Panc1 (cell line): Measurements from ENCODE around the gene BEND4. TPM values are rescaled to one million over a fixed set of nuclear protein-coding genes. Genes with fewer than 3 reads are reported as not detected.

Experiments used
- ATAC-seq: fragments of 200-7000 bp; cut with Tn5 transposase; 2 replicates; pipeline ENCODE4 v1.9.1; 2020; ENCODE audit warnings: mild to moderate bottlenecking, moderate library complexity
- Bru-seq: library from RNA; stranded (reverse); fragments of 400-500 nt; gene quantifications from one replicate; lab custom pipeline; 2021; lab: Mats Ljungman, UMichigan
- BruChase-seq, 2 experiments: library from RNA; stranded (reverse); fragments of 400-500 nt; gene quantifications; one replicate each; lab custom pipeline; 2021; lab: Mats Ljungman, UMichigan
- BruUV-seq: library from RNA; stranded (reverse); fragments of 400-500 nt; replicated peaks from 2 replicates; lab custom pipeline; 2021; lab: Mats Ljungman, UMichigan
- CTCF ChIA-PET: fragments of 300-600 bp; sonication (Branson Sonifier 250); formaldehyde crosslinking; loops from one replicate; lab custom pipeline; 2022; ENCODE audit warnings: antibody characterized with exemption; lab: Charles Lee
- POLR2A ChIA-PET: fragments of 300-600 bp; sonication (Branson Sonifier 250); formaldehyde crosslinking; loops from one replicate; lab custom pipeline; 2022; ENCODE audit warnings: antibody characterized with exemption; lab: Charles Lee
- DNase-seq: peaks from one replicate; pipeline ENCODE4 v3.0.0-alpha.2; 2010; ENCODE audit warnings: low read depth, low spot score
- H3K27ac ChIP-seq: 2 replicates; pipeline ENCODE4 v1.5.1; 2011; ENCODE audit warnings: mild to moderate bottlenecking, low read length, inconsistent platforms
- H3K27me3 ChIP-seq: fragments of 200-500 bp; sonication (Bioruptor generic); 2 replicates; pipeline ENCODE4 v1.6.0; 2014; ENCODE audit warnings: low read length, inconsistent platforms; ENCODE audit not compliant: control insufficient read depth, insufficient read depth
- H3K36me3 ChIP-seq: fragments of 200-500 bp; sonication (Bioruptor generic); 2 replicates; pipeline ENCODE4 v1.5.1; 2014; ENCODE audit warnings: inconsistent platforms, mild to moderate bottlenecking, low read length, moderate library complexity; ENCODE audit not compliant: control insufficient read depth, insufficient read depth
- H3K4me1 ChIP-seq: 2 replicates; pipeline ENCODE4 v1.5.1; 2011; ENCODE audit warnings: inconsistent platforms, mild to moderate bottlenecking, low read length, moderate library complexity; ENCODE audit not compliant: control insufficient read depth, insufficient read depth
- H3K4me3 ChIP-seq, 2 experiments: 2 replicates each; pipeline ENCODE4 v1.5.1; 2011 to 2012; ENCODE audit warnings: low read depth in 2 of 2, low read length in 2 of 2, mild to moderate bottlenecking in 2 of 2, inconsistent platforms in 1 of 2, moderate library complexity in 1 of 2
- H3K9me3 ChIP-seq: fragments of 200-500 bp; sonication (Bioruptor generic); 2 replicates; pipeline ENCODE4 v1.5.1; 2014; ENCODE audit warnings: low read depth, mild to moderate bottlenecking, inconsistent platforms, low read length, moderate library complexity; ENCODE audit not compliant: control insufficient read depth, insufficient read depth
- CTCF ChIP-seq: fragments of 450-650 bp; IDR thresholded peaks from 2 replicates; pipeline ENCODE4 v1.5.1; 2017; ENCODE audit warnings: mild to moderate bottlenecking
- POLR2AphosphoS5 ChIP-seq: IDR thresholded peaks from 2 replicates; pipeline ENCODE4 v1.6.1; 2012; ENCODE audit warnings: mild to moderate bottlenecking, low read depth, low read length, moderate library complexity
- REST ChIP-seq, 2 experiments: IDR thresholded peaks; 2 replicates each; pipeline ENCODE4 v1.6.1; 2011 to 2012; ENCODE audit warnings: low read depth in 2 of 2, control low read depth in 1 of 2, low read length in 1 of 2, mild to moderate bottlenecking in 1 of 2, moderate library complexity in 1 of 2; ENCODE audit not compliant: insufficient read depth in 1 of 2
- SIN3A ChIP-seq: IDR thresholded peaks from 2 replicates; pipeline ENCODE4 v1.6.1; 2012; ENCODE audit warnings: low read depth, mild to moderate bottlenecking, low read length, moderate library complexity, borderline replicate concordance; ENCODE audit not compliant: insufficient read depth
- TCF7L2 ChIP-seq: IDR thresholded peaks from 2 replicates; pipeline ENCODE4 v1.6.1; 2011; ENCODE audit warnings: mild to moderate bottlenecking, low read depth, low read length, inconsistent platforms
- in situ Hi-C: cut with HindIII; loops from 2 replicates; pipeline ENCODE4 v1.10.0; 2016; ENCODE audit warnings: low sequenced_read_pairs, low pct_unique_long_range_greater_than_20kb
- intact Hi-C: fragments of 100-400 bp; cut with micrococcal nuclease; formaldehyde crosslinking; loops from one replicate; pipeline ENCODE4 v1.10.0; 2022; ENCODE audit not compliant: unreplicated experiment
- long read RNA-seq: library from polyadenylated mRNA; unstranded; transcript quantifications from one replicate; pipeline ENCODE4 v2.0.0, GENCODE V29; 2021; ENCODE audit not compliant: unreplicated experiment
- polyA plus RNA-seq: library from polyadenylated mRNA; unstranded; fragments of >200 nt; gene quantifications from one replicate; pipeline ENCODE4 v1.2.1, GENCODE V29; 2012; ENCODE audit warnings: missing spikeins; ENCODE audit not compliant: insufficient read length
- total RNA-seq: library from RNA; stranded (reverse); gene quantifications from one replicate; pipeline ENCODE4 v1.2.1, GENCODE V29; 2021; ENCODE audit not compliant: unreplicated experiment

Gene BEND4
- total RNA-seq = 0.03 TPM
- not detected for polyA plus RNA-seq
- percentile 9 among the genes with signal in this experiment for Bru-seq, nascent RNA
- BruChase-seq, experiment 1, labeled RNA remaining after a 2-hour chase = percentile 12 among the genes with signal in this experiment
- percentile 3 among the genes with signal in this experiment for BruChase-seq, experiment 2, labeled RNA remaining after a 6-hour chase
- long read RNA-seq = 0 reads

DNA sequence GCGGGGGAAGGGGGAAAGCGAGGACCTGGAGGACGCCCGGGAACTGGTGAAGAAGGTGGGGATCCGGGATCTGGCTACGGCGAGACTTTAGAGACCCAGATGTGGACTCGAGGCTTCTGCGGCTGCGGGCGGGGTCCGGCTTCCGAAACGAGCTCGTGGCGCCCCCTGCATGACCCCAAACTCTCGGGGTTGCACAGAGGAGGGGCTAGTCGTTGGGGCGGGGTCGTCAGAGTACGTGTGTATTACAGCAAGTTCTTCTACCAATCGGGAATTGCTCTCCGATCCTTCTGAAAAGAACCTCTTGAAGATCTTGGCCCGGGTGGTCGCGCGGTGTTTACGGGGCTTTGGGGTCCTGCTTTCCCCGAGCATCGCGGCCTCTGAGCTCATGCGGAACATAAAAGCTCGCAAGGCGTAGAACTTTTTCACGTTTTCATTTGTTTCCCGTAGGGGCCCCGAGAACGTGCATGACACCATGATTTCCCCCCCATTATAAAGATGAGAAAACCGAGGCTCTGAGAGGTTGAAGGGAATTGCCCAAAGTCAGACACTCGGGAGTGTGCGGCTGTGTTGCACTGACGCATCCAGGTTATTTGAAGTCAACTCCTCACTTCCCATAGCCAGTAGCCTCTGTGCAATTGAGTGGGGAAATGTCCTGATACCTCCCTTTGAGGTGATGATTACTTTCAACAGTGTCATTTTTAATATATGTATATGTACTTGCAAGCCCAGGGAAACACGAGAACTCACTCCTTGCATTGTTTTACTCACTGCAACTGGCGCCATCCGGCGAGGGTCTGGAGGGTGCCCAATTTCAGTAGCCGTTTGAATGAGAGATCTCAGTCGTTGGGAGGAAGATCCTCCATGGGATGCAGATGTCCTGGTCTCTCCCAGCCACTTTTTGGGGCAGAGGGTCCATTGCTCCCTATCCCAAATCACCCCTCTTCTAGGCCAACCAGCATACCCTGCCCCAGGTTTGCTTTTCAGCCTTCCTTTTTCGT lies at the start of gene BEND4:
BEND4 (minus strand) TSS at position 149 of the 998 bp plus-strand sequence. CDS start 512 bp downstream, outside the sequence.
- no TSS peak for BruUV-seq
- in situ Hi-C loops = no loop called here
- DNase-seq (no peak), ATAC-seq (peak; percentile 48; the same call in 1 of the 2 replicates)
- Histone ChIP-seq H3K36me3 (no peaks in the 10 kb centered on the region), H3K4me1 (no peaks in the 10 kb centered on the region), H3K27me3 (0 out of 2 replicates have a peak, but pooled peaks cover 2% of the 10 kb centered on the region), H3K4me3 (peak within 1 kb of the TSS; percentile 16 to 27; a peak in 3 of 4 replicates), H3K27ac (no peak within 1 kb of the TSS), H3K9me3 (no peaks in the 10 kb centered on the region)
- ChIA-PET POLR2A (no interaction called here), CTCF (no interaction called here)
- no peak for TF ChIP-seq POLR2AphosphoS5
- no peak for TF ChIP-seq REST (IDR thresholded peaks at IDR 0.05; ENCODE audit: insufficient read depth in 1 of 2, low read depth in 2 of 2, low read length in 1 of 2)
- TF ChIP-seq CTCF = no peak
- TF ChIP-seq SIN3A = no peak
- no peak for TF ChIP-seq TCF7L2
- intact Hi-C loops = no loop called here

DNA sequence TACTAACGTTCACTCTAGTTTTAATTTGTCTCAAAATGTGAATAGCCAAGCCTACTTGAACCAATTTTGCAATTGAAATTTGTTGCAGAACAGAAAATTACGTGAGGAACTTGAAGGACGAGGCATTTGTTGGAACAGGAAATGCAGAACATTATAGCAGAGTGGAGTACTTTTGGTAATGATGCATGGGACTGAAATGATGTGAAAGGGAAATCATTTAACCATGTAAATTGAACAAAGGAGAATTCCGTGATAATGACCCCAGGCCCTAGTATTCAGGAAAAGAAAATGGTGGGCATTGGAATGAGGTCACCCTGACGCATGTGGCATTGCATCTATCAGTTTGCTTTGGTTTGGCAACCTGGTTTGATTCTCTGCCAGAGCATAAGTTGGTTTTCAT lies 44.9 kb upstream of the BEND4 start:
- H3K36me3 ChIP-seq = no peaks in the 10 kb centered on the region
- TF ChIP-seq POLR2AphosphoS5 = no peak
- no peak for TF ChIP-seq REST (IDR thresholded peaks at IDR 0.05; ENCODE audit: insufficient read depth in 1 of 2, low read depth in 2 of 2, low read length in 1 of 2)
- no peak for TF ChIP-seq SIN3A
- no peak for TF ChIP-seq CTCF
- no peak for TF ChIP-seq TCF7L2
- BruUV-seq = no TSS peak
- no peaks in the 10 kb centered on the region for H3K27me3 ChIP-seq
- ChIA-PET POLR2A (no interaction called here), CTCF (no interaction called here)
- no peak for ATAC-seq
- H3K9me3 ChIP-seq = no peaks in the 10 kb centered on the region
- H3K27ac ChIP-seq = no peak overlapping the region
- no peak for DNase-seq
- intact Hi-C loops = no loop called here
- no peak overlapping the region for H3K4me3 ChIP-seq
- in situ Hi-C loops = no loop called here
- H3K4me1 ChIP-seq = no peaks in the 10 kb centered on the region
